Fibroblast of lung (primary cell): Measurements from ENCODE around the gene MYLK. TPM values are rescaled to one million over a fixed set of nuclear protein-coding genes. Genes with fewer than 3 reads are reported as not detected.
A peak's percentile ranks its signal among the peaks of the same experiment; 100 is the strongest.

Experiments used
- DNase-seq, 2 donors: peaks; one replicate each; pipeline versions ENCODE4 v3.0.0 to v3.0.0-alpha.2; 2010; ENCODE audit warnings: low read depth in 2 of 2
- H2AFZ ChIP-seq: 2 replicates; pipeline ENCODE4 v1.5.1; 2012; ENCODE audit warnings: low read length, control low read depth, inconsistent platforms
- H3K27ac ChIP-seq: 2 replicates; pipeline ENCODE4 v1.5.1; 2011; ENCODE audit warnings: low read length, control low read depth; ENCODE audit not compliant: insufficient read depth
- H3K27me3 ChIP-seq: 2 replicates; pipeline ENCODE4 v1.5.1; 2011; ENCODE audit warnings: mild to moderate bottlenecking, low read length; ENCODE audit not compliant: control insufficient read depth, insufficient read depth
- H3K36me3 ChIP-seq: 2 replicates; pipeline ENCODE4 v1.5.1; 2011; ENCODE audit warnings: low read length; ENCODE audit not compliant: control insufficient read depth, insufficient read depth
- H3K4me1 ChIP-seq: 2 replicates; pipeline ENCODE4 v1.5.1; 2011; ENCODE audit warnings: low read length; ENCODE audit not compliant: control insufficient read depth, insufficient read depth; ENCODE audit errors: extremely low read depth
- H3K4me2 ChIP-seq: 2 replicates; pipeline ENCODE4 v1.5.1; 2011; ENCODE audit warnings: low read length, control low read depth; ENCODE audit not compliant: insufficient read depth; ENCODE audit errors: extremely low read depth
- H3K4me3 ChIP-seq, 4 experiments: fragments of 200-600 bp in 1 of 4; sonication (generic) in 1 of 4; replicated peaks in 1 of 4; 2 replicates each; pipeline ENCODE4 v1.5.1; 2011 to 2016; ENCODE audit warnings: low read length in 4 of 4, low read depth in 3 of 4, mild to moderate bottlenecking in 3 of 4, control low read depth in 2 of 4, inconsistent platforms in 1 of 4, mixed read lengths in 1 of 4; ENCODE audit not compliant: insufficient read depth in 1 of 4; ENCODE audit errors: control extremely low read depth in 1 of 4
- H3K79me2 ChIP-seq: 2 replicates; pipeline ENCODE4 v1.5.1; 2012; ENCODE audit warnings: mild to moderate bottlenecking, low read length, inconsistent platforms; ENCODE audit not compliant: control insufficient read depth, insufficient read depth
- H3K9ac ChIP-seq: 2 replicates; pipeline ENCODE4 v1.5.1; 2011; ENCODE audit warnings: mild to moderate bottlenecking, low read length, control low read depth; ENCODE audit not compliant: insufficient read depth
- H3K9me3 ChIP-seq: 2 replicates; pipeline ENCODE4 v1.5.1; 2012; ENCODE audit warnings: low read depth, low read length; ENCODE audit not compliant: control insufficient read depth, insufficient read depth
- H4K20me1 ChIP-seq: 2 replicates; pipeline ENCODE4 v1.5.1; 2011; ENCODE audit warnings: low read length; ENCODE audit not compliant: control insufficient read depth, insufficient read depth; ENCODE audit errors: extremely low read depth
- CTCF ChIP-seq, 2 donors: IDR thresholded peaks in 1 of 2; conservative IDR thresholded peaks in 1 of 2; 1 replicate in 1 of 2; 2 replicates in 1 of 2; pipeline ENCODE4 v1.5.1; 2011 to 2012; ENCODE audit warnings: low read length in 2 of 2, control low read depth in 1 of 2, inconsistent platforms in 1 of 2, low read depth in 1 of 2, mild to moderate bottlenecking in 1 of 2
- EZH2 ChIP-seq: IDR thresholded peaks from 2 replicates; pipeline ENCODE4 v1.5.1; 2012; ENCODE audit warnings: low read length, control low read depth, mild to moderate bottlenecking; ENCODE audit errors: missing control alignments
- polyA plus RNA-seq, 2 donors: library from polyadenylated mRNA; depleted of rRNA in 1 of 2; stranded (reverse) in 1 of 2; unstranded in 1 of 2; fragments of >200 nt; gene quantifications; 2 replicates each; pipeline ENCODE4 v1.2.1, GENCODE V29; 2011 to 2012; ENCODE audit warnings: missing spikeins in 1 of 2
- total RNA-seq: library from RNA; depleted of rRNA; stranded (reverse); fragments of >200 nt; gene quantifications from 2 replicates; pipeline ENCODE4 v1.2.1, GENCODE V29; 2014

The MYLK gene
- total and polyA plus RNA-seq, 2 donors (not counting 1 experiment from before 2014, with no cell fraction given): 918 to 941 TPM

- Histone ChIP-seq H2AFZ (no peak overlapping the region), H3K79me2 (peaks cover 64% of the 10 kb centered on the region), H3K36me3 (peaks cover 12% of the 10 kb centered on the region)
Measured at GRCh38 chr3:123877466-123877865, 6.7 kb downstream of the MYLK start.

GRCh38 chr3:123876858-123877257, 7.3 kb downstream of the MYLK start:
- no peak overlapping the region for H2AFZ ChIP-seq
- H3K4me2 ChIP-seq: no peak overlapping the region
- H3K4me1 ChIP-seq: peaks cover 6% of the 10 kb centered on the region
- TF ChIP-seq CTCF (conservative IDR thresholded peaks at IDR 0.05 in 1 of 2, IDR thresholded peaks at IDR 0.05 in 1 of 2; ENCODE audit: low read depth in 1 of 2, low read length in 2 of 2) (peak in 1 of 2 donors; percentile 29), EZH2 (no peak)
- H3K79me2 ChIP-seq: peaks cover 64% of the 10 kb centered on the region
- H3K27me3 ChIP-seq: no peaks in the 10 kb centered on the region
- no peak for DNase-seq
- no peaks in the 10 kb centered on the region for H3K9me3 ChIP-seq
- no peaks in the 10 kb centered on the region for H4K20me1 ChIP-seq
- no peak overlapping the region for H3K4me3 ChIP-seq
- H3K36me3 ChIP-seq: peaks cover 12% of the 10 kb centered on the region
- H3K27ac ChIP-seq: no peak overlapping the region
- H3K9ac ChIP-seq: no peak overlapping the region

More at GRCh38 chr3:123877466-123877865, 6.7 kb downstream of the MYLK start:
- H3K4me2 ChIP-seq: no peak overlapping the region
- no peak overlapping the region for H3K27ac ChIP-seq
- TF ChIP-seq EZH2 (no peak), CTCF (conservative IDR thresholded peaks at IDR 0.05 in 1 of 2, IDR thresholded peaks at IDR 0.05 in 1 of 2; ENCODE audit: low read depth in 1 of 2, low read length in 2 of 2) (no peak)
- H3K27me3 ChIP-seq: no peaks in the 10 kb centered on the region
- H3K9ac ChIP-seq: no peak overlapping the region
- no peaks in the 10 kb centered on the region for H3K9me3 ChIP-seq
- peaks cover 7% of the 10 kb centered on the region for H3K4me1 ChIP-seq
- no peaks in the 10 kb centered on the region for H4K20me1 ChIP-seq
- H3K4me3 ChIP-seq: no peak overlapping the region
- DNase-seq: no peak

GRCh38 chr3:123872621-123873020, 11.5 kb downstream of the MYLK start:
- Histone ChIP-seq H3K9me3 (no peaks in the 10 kb centered on the region), H4K20me1 (no peaks in the 10 kb centered on the region), H3K36me3 (peaks cover 2% of the 10 kb centered on the region), H3K4me2 (no peak overlapping the region), H3K27ac (no peak overlapping the region), H2AFZ (no peak overlapping the region), H3K79me2 (peaks cover 61% of the 10 kb centered on the region), H3K9ac (no peak overlapping the region), H3K4me3 (no peak overlapping the region), H3K27me3 (no peaks in the 10 kb centered on the region), H3K4me1 (peaks cover 10% of the 10 kb centered on the region)
- TF ChIP-seq CTCF (conservative IDR thresholded peaks at IDR 0.05 in 1 of 2, IDR thresholded peaks at IDR 0.05 in 1 of 2; ENCODE audit: low read depth in 1 of 2, low read length in 2 of 2): no peak
- no peak for TF ChIP-seq EZH2
- no peak for DNase-seq
